Measurements from ENCODE around the gene MTMR2.

MTMR2 gene

DNA sequence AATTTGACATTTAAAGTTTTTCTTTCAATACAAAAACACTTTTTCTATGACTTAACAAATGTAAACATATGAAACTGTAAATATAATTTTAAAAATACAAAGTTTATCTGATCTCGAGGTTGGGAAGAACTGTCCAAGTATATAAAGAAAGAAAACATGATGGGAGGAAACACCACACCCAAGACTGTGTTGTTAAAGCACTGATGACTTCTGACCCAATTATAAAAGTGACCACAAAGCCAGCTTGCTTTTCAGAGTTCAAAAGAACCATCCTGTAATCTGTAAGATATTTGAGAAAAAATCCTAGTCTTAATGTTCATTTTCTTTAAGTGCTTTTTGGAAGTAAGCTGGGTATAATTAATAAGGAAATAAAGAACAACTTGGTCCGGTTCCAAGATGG is 118.0 kb downstream of the MTMR2 start:
- FAIRE-seq: no peak

DNA sequence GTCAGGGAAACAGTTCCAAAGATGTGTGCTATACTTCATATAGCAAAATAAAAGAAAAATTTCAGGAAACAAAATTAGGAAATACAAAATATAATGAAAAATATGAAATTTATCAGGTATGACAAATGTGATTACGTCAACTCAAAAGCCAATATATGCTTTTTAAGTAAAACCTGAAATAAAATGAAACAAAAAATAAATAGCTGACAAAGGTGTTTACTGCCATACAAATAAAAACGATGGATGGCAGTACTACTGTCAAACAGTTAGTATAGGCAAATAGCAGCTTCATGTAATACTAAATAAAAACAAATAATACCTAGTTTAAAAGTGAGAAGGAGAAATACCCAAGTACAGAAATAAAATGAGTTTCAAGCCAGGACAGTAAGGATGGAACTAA is 119.9 kb downstream of the MTMR2 start:
- no peak for FAIRE-seq

DNA sequence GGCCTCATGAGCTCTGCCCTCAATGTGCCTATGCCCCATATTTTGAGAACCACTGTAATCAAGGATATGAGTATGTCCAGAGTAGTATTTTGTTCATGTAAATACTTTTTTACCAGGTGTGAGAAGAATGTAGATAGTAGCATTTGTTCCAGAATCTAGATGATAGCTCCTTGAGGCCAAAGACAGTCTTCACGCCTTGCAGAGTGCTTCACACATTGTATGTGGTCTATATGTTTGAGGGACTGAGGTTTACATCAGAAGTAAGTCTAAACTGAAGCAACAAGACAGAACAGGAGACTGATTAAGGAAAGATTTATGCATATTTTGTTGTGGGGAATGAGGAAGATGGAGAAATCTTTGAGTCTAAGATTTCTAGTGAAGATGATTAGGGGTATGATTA is 121.1 kb downstream of the MTMR2 start:
- FAIRE-seq: no peak

DNA sequence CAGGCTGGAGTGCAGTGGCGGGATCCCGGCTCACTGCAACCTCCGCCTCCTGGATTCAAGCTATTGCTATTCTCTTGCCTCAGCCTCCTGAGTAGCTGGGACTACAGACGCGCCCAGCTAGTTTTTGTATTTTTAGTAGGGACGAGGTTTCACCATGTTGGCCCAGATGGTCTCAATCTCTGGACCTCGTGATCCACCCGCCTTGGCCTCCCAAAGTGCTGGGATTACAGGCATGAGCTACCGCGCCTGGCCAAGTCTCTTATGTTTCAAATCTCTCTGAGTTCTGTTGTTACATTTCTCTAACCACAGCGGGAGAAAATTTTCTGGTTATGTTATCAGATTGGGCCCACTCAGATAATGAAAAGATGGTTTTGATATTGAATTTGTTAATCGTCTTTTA is 123.5 kb downstream of the MTMR2 start:
- no peak for FAIRE-seq

DNA sequence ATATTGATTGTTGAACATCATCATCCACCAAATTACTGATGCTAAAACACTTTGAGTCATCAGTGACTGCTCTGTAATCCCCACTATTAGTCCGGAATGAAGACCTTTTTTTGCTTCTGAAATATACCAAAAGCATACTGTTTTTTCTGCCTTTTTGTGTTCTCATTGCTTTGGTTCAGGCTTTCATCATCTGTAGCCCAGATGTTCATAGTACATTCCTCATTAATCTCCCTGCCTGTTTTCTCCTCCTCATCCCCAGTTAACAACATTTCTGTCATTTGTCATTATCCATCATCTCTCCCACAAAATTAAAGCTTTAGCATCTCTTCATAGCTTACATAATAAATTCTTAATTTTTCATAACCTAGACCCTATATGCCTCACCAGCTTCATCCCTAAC is 124.4 kb downstream of the MTMR2 start:
- FAIRE-seq: no peak

DNA sequence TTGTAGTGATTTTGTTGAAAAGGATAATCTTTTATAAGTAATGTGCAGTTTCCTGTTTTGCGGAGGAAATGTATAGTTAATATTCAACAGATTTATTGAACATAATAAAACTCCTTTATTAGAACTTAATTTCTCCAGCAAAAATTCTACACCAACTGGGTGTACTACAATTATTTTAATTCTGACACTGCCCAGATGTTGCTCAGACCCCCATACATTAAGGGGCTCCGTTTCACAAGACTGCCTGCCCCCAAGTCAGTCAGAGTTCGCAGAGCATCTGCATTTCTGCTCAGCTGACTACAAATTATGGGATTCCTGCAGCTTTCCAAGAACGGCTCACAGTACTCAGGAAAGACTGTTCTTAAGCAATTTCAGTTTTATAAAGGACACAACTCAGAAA is 127.4 kb downstream of the MTMR2 start:
- no peak for FAIRE-seq

DNA sequence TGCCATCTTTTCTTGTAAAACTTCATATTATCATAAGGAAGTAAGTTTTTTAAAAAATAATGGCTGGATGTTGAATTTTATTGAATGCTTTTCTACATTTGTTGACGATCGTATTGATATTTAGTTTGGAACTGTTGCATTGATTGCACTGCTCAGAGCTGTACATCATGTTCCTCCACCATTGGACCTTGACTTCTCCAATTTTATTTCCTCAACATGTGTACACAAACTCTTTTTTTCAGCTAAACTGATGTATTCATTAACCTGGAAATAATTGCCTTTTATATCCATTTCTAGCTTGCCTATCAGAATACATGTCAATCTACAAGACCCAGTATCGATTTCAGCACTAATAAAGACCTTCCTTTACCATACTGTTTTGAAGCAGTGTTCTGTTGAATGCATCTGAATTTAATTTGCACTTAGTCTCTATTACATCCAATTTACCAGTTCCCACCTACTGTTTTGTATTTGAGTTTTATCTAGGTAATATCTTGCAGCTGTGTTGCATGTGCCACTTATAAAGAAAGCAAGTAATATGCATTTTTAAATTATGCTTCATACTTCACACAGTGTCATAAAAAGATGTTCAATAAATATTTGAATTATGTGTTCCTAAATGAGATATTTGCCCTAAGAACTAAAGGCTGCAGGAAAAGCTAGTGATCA is 128.1 kb downstream of the MTMR2 start:
- FAIRE-seq: no peak

DNA sequence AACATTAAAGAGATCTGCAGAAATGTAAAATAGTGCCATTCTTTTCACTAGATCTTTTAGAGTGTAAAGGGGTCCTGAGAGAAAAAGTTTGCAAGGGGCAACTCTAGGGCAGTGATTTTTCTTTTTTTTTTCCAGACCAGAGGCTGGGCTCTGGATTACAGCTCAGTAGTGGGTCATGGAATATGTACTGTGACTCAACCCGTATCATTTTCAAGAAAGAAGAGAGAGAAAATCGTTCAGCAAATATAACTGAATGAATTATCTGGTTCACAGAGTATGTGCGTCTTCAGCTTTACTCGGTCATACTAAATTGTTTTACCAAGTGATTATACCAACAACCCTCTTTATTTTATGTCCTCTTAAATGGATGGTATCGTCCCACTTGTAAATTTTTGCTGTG is 129.8 kb downstream of the MTMR2 start:
- FAIRE-seq: no peak

DNA sequence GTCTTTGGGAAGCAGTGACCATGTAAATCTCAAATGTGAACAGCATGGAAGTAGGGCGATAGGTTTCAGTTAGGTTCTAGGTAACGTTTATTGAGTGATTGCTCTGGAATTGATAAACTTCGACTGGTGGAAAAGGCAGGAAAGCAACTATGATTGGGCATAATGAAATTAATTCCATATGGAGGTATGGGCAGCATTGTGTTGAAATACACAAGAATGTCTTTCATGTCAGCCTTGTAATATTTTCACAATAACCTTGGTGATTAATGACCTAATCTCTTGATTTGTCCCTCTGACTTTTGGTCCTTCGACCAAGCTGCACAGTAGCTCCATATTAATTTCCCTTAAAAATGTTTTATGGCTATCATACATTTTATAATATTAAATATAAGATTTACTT is 130.8 kb downstream of the MTMR2 start:
- FAIRE-seq: no peak

DNA sequence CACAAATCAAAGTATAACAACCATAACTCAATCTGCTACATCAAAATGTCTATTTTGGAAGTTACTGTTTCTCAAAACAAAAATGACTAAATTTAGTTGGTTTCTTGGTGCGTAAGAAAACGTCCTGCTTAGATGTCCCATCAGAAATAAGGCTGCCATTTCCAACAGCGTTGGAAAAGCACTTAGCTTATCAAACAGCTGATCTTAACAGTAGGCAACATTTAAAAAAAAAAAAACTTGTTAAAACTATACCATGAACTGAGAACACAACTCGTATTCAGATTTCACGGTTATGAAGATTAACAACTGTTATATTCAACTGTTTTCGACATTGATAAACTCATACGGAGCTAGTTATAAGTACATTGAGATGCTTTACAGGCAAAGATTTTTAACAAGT is 131.2 kb downstream of the MTMR2 start:
- no peak for FAIRE-seq

DNA sequence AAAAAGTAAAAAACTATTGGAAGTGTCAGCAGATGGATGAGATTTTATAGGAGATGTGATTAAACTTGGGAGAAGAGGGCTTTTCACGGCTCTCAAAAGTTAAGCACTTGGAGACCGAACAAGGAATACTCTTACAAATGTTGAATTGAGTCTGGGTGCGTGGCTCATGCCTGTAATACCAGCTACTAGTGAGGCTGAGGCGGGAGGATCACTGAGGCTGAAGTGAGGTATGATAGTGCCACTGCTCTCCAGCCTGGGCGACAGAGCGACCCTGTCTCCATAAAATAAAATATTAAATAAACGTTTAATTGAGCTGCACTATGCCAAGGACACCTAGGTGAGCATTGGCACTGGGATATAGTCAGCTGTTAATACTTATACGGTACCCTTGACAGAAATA is 131.7 kb downstream of the MTMR2 start:
- no peak for FAIRE-seq

DNA sequence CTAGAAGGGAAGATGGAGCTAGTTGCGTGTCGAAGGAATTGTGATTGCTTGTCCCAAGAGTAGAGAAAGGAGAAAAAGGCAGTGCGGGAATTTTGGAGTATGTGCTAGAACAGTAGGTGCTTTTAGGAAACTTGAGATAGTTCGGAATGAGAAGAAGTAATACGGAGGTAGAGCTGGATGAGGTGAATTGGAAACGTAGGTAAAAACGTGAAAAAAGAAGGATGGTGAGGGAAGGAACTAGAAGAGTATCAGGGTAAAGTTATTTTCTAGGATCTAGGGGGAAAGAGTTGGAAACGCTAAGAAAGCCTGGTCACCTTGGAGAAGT is 132.2 kb downstream of the MTMR2 start:
- FAIRE-seq: no peak

DNA sequence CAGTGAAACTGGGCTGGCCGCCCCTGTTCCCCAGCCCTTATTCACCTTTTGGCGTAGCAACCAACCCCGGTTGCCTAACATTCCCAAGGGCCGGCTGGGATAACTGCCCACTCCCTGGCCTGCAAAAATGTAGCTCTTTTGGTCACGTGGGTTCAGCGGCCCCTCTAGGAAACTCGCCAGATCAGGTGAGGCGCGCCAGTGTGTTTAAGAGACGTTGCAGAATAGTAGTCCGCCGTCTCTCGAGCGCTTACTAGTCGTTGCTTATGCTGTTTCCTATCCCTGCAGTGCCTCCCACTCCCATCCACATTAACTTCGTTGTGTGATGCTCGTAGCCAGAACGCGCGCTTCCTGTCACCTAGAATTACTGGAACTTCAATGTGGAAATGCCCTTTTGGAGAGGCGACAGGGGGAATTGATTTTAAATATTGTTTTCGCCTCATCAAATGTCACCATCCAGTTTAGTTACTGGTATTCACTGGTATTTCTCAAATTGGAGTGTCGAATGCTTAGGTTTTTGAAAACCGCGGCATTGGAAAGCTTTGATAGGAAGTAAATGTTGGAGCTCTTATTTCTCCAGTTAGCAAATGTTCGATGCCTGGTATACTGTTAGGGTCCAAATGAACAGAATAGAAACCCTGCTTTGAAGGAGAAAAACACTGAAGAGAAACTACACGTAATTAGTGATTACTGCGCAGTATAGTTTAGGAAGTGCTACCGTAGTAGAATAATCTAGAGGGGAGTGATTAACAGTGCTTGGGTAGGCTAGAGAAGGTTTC is 132.8 kb downstream of the MTMR2 start:
- no peak for FAIRE-seq

DNA sequence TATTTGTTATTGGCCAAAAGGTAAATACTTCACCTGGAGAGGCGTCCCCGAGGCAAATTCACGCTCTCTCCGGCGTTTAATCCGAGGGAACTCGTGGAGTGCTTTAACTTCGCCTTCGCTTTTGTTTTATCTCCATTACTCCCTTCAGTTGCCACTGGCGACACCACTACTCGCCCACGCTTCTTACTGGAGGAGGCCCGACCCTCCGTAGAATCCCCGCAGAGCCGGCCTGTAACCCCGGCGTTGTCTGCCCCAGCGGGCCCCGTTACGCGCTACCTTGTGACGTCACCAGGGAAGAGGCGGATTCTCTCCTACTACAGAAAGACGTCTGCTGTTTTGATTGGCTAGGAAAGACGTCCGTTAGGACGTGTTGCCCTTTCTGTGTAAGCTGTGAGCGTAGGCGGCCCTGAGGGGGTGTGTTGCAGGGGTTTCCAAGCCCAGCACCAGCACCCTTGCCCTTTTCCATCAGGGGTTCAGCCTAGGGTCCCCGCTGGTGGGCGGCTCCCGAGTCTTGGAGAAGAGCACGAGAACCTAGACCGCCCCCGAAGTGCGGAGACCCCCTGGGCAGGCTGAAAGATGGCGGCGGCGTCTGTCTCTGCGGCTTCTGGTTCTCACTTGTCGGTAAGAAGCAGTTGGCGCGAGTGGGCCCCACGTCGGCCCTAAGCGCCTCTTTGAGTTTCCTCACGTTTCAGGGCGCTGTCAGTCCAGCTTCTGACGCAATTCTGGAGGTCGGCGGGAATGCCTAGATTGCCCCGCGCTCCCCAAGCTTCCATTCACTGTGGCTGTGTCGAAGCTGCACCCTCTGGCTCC is 133.6 kb downstream of the MTMR2 start, which contains the start of gene CEP57:
CEP57 (plus strand) TSS at position 376 of the 810 bp plus-strand sequence; CDS start at position 577, 201 bp downstream.
- peak; percentile 83 for FAIRE-seq

DNA sequence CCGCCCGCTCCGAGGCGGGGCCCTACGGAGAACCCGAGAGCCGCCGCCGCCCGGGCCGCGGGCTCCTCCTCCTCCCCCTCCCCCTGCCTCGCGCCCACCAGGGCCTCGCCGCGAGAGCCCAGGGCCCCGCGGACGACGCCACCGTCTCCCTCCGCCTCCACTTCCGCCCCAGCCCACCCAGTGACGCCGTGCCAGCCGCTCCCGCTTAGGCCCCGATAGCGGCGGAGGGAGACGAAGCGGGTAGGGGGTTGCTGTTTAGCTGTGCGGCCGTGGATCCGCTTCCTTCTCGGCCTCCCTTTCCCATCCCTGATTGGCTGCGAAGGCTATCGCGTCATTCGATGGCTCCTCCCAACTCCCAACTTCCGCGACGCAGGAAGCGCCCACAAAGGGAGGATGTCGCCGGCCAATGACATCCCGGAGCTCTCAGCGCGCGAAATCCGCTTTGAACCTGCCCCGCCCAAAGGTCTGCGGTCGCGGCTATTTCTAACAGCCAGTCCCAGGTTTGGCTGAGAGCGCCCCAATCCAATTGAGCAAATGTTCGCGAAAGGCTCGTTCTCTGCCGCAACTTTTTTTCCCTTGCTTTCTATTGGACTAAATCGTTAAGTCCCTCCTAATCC is 134.3 kb downstream of the MTMR2 start, which contains the start of gene FAM76B:
FAM76B (minus strand) TSS at position 277 of the 617 bp plus-strand sequence. CDS start 304 bp downstream, outside the sequence.
- FAIRE-seq: peak; percentile 96

DNA sequence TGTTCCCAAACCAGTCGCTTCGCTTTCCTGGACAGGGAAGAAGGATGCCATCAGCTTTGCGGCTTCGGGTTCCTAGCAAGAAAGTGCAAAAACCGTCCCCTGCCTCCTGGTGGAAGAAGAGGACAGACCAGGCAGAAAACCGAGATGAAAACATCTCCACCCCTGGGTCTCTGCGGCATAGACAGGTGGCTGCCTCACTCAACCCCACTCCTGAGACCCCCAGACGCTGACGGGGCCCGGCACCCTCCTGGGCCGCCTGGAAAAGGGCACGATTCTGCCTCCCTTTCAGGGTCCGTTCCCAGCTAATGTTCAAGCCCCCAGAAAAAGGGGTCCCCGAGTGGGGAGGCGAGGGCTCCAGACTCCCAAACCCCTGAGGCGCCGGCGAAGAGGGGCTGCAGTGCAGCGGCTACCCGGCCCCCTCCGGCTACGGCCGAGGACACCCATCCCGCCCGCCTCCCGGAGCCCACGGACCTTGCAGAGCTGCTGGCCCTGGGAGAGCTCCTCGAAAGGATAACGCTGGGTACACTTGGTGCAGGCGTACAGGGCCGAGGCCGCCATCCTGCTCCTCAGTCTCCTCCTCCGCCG is 134.9 kb downstream of the MTMR2 start:
- no peak for FAIRE-seq

All from A204.1 (cell line).